WTC11 (cell line): ENCODE data around the gene ZNF830. TPM values are rescaled to one million over a fixed set of nuclear protein-coding genes. Genes with fewer than 3 reads are reported as not detected.

Experiments used
- ATAC-seq: fragments of 200-7000 bp; cut with Tn5 transposase; 2 replicates; pipeline ENCODE4 v1.10.0; 2021; ENCODE audit warnings: mild to moderate bottlenecking, moderate library complexity
- CTCF ChIA-PET: fragments of 300-600 bp; sonication (Branson Sonifier 250); formaldehyde crosslinking; loops from one replicate; lab custom pipeline; 2021; ENCODE audit warnings: antibody characterized with exemption; lab: Charles Lee
- POLR2A ChIA-PET: fragments of 350-600 bp; sonication (Branson Sonifier 250); formaldehyde crosslinking; loops from one replicate; lab custom pipeline; 2021; ENCODE audit warnings: antibody characterized with exemption; lab: Charles Lee
- DNase-seq: peaks from one replicate; pipeline ENCODE4 v3.0.0; 2021; ENCODE audit warnings: low spot score
- H3K27ac Mint-ChIP-seq: 2 replicates; pipeline ENCODE4 v1.8.0; 2021; ENCODE audit warnings: mixed read lengths
- H3K27me3 Mint-ChIP-seq: 2 replicates; pipeline ENCODE4 v1.8.0; 2021; ENCODE audit warnings: low read depth, mild to moderate bottlenecking, moderate library complexity, mixed read lengths
- H3K36me3 Mint-ChIP-seq: 2 replicates; pipeline ENCODE4 v1.8.0; 2021; ENCODE audit warnings: mixed read lengths
- H3K4me1 Mint-ChIP-seq: 2 replicates; pipeline ENCODE4 v1.8.0; 2022; ENCODE audit warnings: mixed read lengths
- H3K4me3 Mint-ChIP-seq: 2 replicates; pipeline ENCODE4 v1.8.0; 2021; ENCODE audit warnings: mild to moderate bottlenecking, moderate library complexity, mixed read lengths
- H3K9me3 Mint-ChIP-seq: 2 replicates; pipeline ENCODE4 v1.8.0; 2021; ENCODE audit warnings: mixed read lengths
- AR ChIP-seq: fragments of 250-450 bp; sonication (Bioruptor Pico); IDR thresholded peaks from 2 replicates; pipeline ENCODE4 v1.9.0; 2021; ENCODE audit warnings: mild to moderate bottlenecking
- CREB1 ChIP-seq: sonication (generic); formaldehyde crosslinking; IDR thresholded peaks from 2 replicates; pipeline ENCODE4 v1.8.0; 2023; ENCODE audit warnings: mild to moderate bottlenecking, missing genetic modification reagents
- FOXK1 ChIP-seq: sonication (generic); formaldehyde crosslinking; IDR thresholded peaks from 2 replicates; pipeline ENCODE4 v1.8.0; 2022; ENCODE audit warnings: mild to moderate bottlenecking, moderate library complexity, missing genetic modification reagents
- FOXP1 ChIP-seq: sonication (generic); formaldehyde crosslinking; IDR thresholded peaks from 2 replicates; pipeline ENCODE4 v1.8.0; 2022; ENCODE audit warnings: missing genetic modification reagents, mild to moderate bottlenecking, moderate library complexity, borderline replicate concordance
- IRF2 ChIP-seq: sonication (generic); formaldehyde crosslinking; IDR thresholded peaks from 2 replicates; pipeline ENCODE4 v1.8.0; 2022; ENCODE audit warnings: low read depth, missing genetic modification reagents, borderline replicate concordance
- JAZF1 ChIP-seq: fragments of 250-450 bp; sonication (Bioruptor Pico); IDR thresholded peaks from 2 replicates; pipeline ENCODE4 v1.9.0; 2021; ENCODE audit warnings: moderate library complexity, mild to moderate bottlenecking, inconsistent platforms
- KAT7 ChIP-seq: sonication (generic); formaldehyde crosslinking; IDR thresholded peaks from 2 replicates; pipeline ENCODE4 v1.8.1; 2023; ENCODE audit warnings: missing genetic modification reagents, mild to moderate bottlenecking, borderline replicate concordance
- NFATC4 ChIP-seq: fragments of 250-450 bp; sonication (Bioruptor Pico); IDR thresholded peaks from 2 replicates; pipeline ENCODE4 v1.9.0; 2021; ENCODE audit warnings: mild to moderate bottlenecking
- OVOL2 ChIP-seq: fragments of 250-450 bp; sonication (Bioruptor Pico); IDR thresholded peaks from 2 replicates; pipeline ENCODE4 v1.9.0; 2021; ENCODE audit warnings: mild to moderate bottlenecking, borderline replicate concordance
- PRRX2 ChIP-seq: fragments of 250-450 bp; sonication (Bioruptor Pico); IDR thresholded peaks from 2 replicates; pipeline ENCODE4 v1.8.0; 2021; ENCODE audit warnings: mild to moderate bottlenecking
- RORB ChIP-seq: fragments of 250-450 bp; sonication (Bioruptor Pico); IDR thresholded peaks from 2 replicates; pipeline ENCODE4 v1.9.0; 2021; ENCODE audit warnings: mild to moderate bottlenecking
- SMAD3 ChIP-seq: sonication (generic); formaldehyde crosslinking; IDR thresholded peaks from 2 replicates; pipeline ENCODE4 v1.8.0; 2022; ENCODE audit warnings: missing genetic modification reagents, mild to moderate bottlenecking, borderline replicate concordance
- SMAD4 ChIP-seq: sonication (generic); formaldehyde crosslinking; IDR thresholded peaks from 2 replicates; pipeline ENCODE4 v1.8.0; 2022; ENCODE audit warnings: mild to moderate bottlenecking, missing genetic modification reagents
- SOX15 ChIP-seq: fragments of 250-450 bp; sonication (Bioruptor Pico); IDR thresholded peaks from 2 replicates; pipeline ENCODE4 v1.9.0; 2021; ENCODE audit warnings: mild to moderate bottlenecking
- ZNF121 ChIP-seq: sonication (generic); formaldehyde crosslinking; IDR thresholded peaks from 2 replicates; pipeline ENCODE4 v1.8.0; 2023; ENCODE audit warnings: missing genetic modification reagents
- ZNF232 ChIP-seq: sonication (generic); formaldehyde crosslinking; IDR thresholded peaks from 2 replicates; pipeline ENCODE4 v1.8.0; 2022; ENCODE audit warnings: mild to moderate bottlenecking, missing genetic modification reagents
- ZNF263 ChIP-seq: sonication (generic); formaldehyde crosslinking; IDR thresholded peaks from 2 replicates; pipeline ENCODE4 v1.8.1; 2022; ENCODE audit warnings: low read depth, mild to moderate bottlenecking, moderate library complexity, missing genetic modification reagents
- ZNF317 ChIP-seq: sonication (generic); formaldehyde crosslinking; IDR thresholded peaks from 2 replicates; pipeline ENCODE4 v1.8.1; 2023; ENCODE audit warnings: low read depth, mild to moderate bottlenecking, moderate library complexity, missing genetic modification reagents, borderline replicate concordance
- ZNF416 ChIP-seq: fragments of 250-450 bp; sonication (Bioruptor Pico); IDR thresholded peaks from 2 replicates; pipeline ENCODE4 v1.9.0; 2021; ENCODE audit warnings: mild to moderate bottlenecking, inconsistent platforms
- ZNF671 ChIP-seq: fragments of 250-450 bp; sonication (Bioruptor Pico); IDR thresholded peaks from 2 replicates; pipeline ENCODE4 v1.8.0; 2021; ENCODE audit warnings: mild to moderate bottlenecking
- total RNA-seq: library from RNA; stranded (reverse); gene quantifications from 3 replicates; pipeline ENCODE4 v1.2.3, GENCODE V29; 2021
- TF ChIP-seq, protein P1 (sequence below): sonication (generic); formaldehyde crosslinking; IDR thresholded peaks from 2 replicates; pipeline ENCODE4 v1.8.1; 2022; ENCODE audit warnings: missing genetic modification reagents, borderline replicate concordance
- TF ChIP-seq, protein P2 (sequence below): sonication (generic); formaldehyde crosslinking; IDR thresholded peaks from 2 replicates; pipeline ENCODE4 v1.8.0; 2022; ENCODE audit warnings: missing genetic modification reagents

The ZNF830 gene
- total RNA-seq, 1 experiment from 2014 or later, result 20.2 TPM

- ATAC-seq (peak; percentile 32), DNase-seq (no peak)
- ChIA-PET POLR2A (no interaction called here), CTCF (no interaction called here)
- H3K36me3 Mint-ChIP-seq, result no peaks in the 10 kb centered on the region
- H3K27me3 Mint-ChIP-seq, result peaks cover 5% of the 10 kb centered on the region
- no peak overlapping the region for H3K4me3 Mint-ChIP-seq
- no peaks in the 10 kb centered on the region for H3K9me3 Mint-ChIP-seq
- no peak overlapping the region for H3K27ac Mint-ChIP-seq
- 0 out of 2 replicates have a peak, but pooled peaks have one; percentile 43 for TF ChIP-seq ZNF317 (CRISPR knock-in tag)
- TF ChIP-seq ZNF416 (CRISPR knock-in tag), result no peak
- no peaks in the 10 kb centered on the region for H3K4me1 Mint-ChIP-seq
Measured at GRCh38 chr17:34913001-34913400, 48.3 kb upstream of the ZNF830 start.

GRCh38 chr17:34916120-34916519 lies 45.2 kb upstream of the ZNF830 start:
- TF ChIP-seq ZNF416 (CRISPR knock-in tag) (no peak), SMAD3 (CRISPR knock-in tag) (no peak), SMAD4 (CRISPR knock-in tag) (no peak), FOXK1 (CRISPR knock-in tag) (no peak), ZNF671 (CRISPR knock-in tag) (no peak), FOXP1 (no peak), NFATC4 (CRISPR knock-in tag) (no peak), JAZF1 (CRISPR knock-in tag) (no peak), PRRX2 (no peak), AR (CRISPR knock-in tag) (no peak), RORB (CRISPR knock-in tag) (no peak), OVOL2 (CRISPR knock-in tag) (no peak)
- TF ChIP-seq, protein P1, sequence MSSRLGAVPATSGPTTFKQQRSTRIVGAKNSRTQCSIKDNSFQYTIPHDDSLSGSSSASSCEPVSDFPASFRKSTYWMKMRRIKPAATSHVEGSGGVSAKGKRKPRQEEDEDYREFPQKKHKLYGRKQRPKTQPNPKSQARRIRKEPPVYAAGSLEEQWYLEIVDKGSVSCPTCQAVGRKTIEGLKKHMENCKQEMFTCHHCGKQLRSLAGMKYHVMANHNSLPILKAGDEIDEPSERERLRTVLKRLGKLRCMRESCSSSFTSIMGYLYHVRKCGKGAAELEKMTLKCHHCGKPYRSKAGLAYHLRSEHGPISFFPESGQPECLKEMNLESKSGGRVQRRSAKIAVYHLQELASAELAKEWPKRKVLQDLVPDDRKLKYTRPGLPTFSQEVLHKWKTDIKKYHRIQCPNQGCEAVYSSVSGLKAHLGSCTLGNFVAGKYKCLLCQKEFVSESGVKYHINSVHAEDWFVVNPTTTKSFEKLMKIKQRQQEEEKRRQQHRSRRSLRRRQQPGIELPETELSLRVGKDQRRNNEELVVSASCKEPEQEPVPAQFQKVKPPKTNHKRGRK, result no peak
- TF ChIP-seq, protein P2, sequence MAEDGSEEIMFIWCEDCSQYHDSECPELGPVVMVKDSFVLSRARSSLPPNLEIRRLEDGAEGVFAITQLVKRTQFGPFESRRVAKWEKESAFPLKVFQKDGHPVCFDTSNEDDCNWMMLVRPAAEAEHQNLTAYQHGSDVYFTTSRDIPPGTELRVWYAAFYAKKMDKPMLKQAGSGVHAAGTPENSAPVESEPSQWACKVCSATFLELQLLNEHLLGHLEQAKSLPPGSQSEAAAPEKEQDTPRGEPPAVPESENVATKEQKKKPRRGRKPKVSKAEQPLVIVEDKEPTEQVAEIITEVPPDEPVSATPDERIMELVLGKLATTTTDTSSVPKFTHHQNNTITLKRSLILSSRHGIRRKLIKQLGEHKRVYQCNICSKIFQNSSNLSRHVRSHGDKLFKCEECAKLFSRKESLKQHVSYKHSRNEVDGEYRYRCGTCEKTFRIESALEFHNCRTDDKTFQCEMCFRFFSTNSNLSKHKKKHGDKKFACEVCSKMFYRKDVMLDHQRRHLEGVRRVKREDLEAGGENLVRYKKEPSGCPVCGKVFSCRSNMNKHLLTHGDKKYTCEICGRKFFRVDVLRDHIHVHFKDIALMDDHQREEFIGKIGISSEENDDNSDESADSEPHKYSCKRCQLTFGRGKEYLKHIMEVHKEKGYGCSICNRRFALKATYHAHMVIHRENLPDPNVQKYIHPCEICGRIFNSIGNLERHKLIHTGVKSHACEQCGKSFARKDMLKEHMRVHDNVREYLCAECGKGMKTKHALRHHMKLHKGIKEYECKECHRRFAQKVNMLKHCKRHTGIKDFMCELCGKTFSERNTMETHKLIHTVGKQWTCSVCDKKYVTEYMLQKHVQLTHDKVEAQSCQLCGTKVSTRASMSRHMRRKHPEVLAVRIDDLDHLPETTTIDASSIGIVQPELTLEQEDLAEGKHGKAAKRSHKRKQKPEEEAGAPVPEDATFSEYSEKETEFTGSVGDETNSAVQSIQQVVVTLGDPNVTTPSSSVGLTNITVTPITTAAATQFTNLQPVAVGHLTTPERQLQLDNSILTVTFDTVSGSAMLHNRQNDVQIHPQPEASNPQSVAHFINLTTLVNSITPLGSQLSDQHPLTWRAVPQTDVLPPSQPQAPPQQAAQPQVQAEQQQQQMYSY (CRISPR knock-in tag), result no peak
- no peaks in the 10 kb centered on the region for H3K9me3 Mint-ChIP-seq
- H3K27me3 Mint-ChIP-seq, result peaks cover 5% of the 10 kb centered on the region; the same call in 1 of the 2 replicates
- ChIA-PET CTCF (no interaction called here), POLR2A (no interaction called here)
- no peak for ATAC-seq
- no peak overlapping the region for H3K4me3 Mint-ChIP-seq
- DNase-seq, result no peak
- H3K27ac Mint-ChIP-seq, result no peak overlapping the region
- no peaks in the 10 kb centered on the region for H3K4me1 Mint-ChIP-seq
- no peaks in the 10 kb centered on the region for H3K36me3 Mint-ChIP-seq

DNA sequence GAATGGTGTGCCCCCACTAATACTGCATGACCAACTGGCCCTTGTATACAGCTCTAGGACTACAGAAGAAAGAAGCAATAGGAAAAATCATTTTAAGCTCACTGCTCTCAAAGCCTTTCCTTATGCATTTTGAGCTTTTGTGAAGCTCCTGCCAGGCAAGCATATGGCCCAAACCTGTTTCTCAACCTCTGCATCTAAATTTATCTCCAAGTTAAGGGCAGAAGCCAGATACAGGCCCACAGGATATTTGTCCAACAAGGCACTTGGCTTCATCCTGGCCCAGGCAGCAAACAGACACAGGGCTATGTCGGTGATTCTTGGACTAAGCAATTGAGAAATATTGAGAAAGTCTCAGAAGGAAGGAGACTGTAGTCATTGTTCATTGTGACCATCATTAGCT lies 44.0 kb upstream of the ZNF830 start:
- TF ChIP-seq IRF2 (CRISPR knock-in tag), result no peak
- no peak for TF ChIP-seq ZNF232 (CRISPR knock-in tag)
- TF ChIP-seq KAT7, result no peak
- TF ChIP-seq OVOL2 (CRISPR knock-in tag), result no peak
- no peak for TF ChIP-seq ZNF121 (CRISPR knock-in tag)
- no peak for TF ChIP-seq CREB1
- no peak for TF ChIP-seq SOX15 (CRISPR knock-in tag)
- TF ChIP-seq ZNF263 (CRISPR knock-in tag), result no peak
- CTCF ChIA-PET, result no interaction called here
- Mint-ChIP-seq H3K4me3 (no peak overlapping the region), H3K27me3 (peaks cover 3% of the 10 kb centered on the region; the same call in 1 of the 2 replicates), H3K9me3 (no peaks in the 10 kb centered on the region; the same call in 1 of the 2 replicates), H3K36me3 (no peaks in the 10 kb centered on the region), H3K4me1 (no peaks in the 10 kb centered on the region), H3K27ac (no peak overlapping the region)
- ATAC-seq (no peak), DNase-seq (no peak)
- POLR2A ChIA-PET, result no interaction called here
